ENCODE data around the gene FAH. TPM values are rescaled to one million over a fixed set of nuclear protein-coding genes. Genes with fewer than 3 reads are reported as not detected.

The FAH gene
- total and polyA plus RNA-seq, 9 of the 15 experiments (the other 6 are each of a cell fraction or from before 2014, with no cell fraction given), result 66.8 to 310 (median 103) TPM

DNA sequence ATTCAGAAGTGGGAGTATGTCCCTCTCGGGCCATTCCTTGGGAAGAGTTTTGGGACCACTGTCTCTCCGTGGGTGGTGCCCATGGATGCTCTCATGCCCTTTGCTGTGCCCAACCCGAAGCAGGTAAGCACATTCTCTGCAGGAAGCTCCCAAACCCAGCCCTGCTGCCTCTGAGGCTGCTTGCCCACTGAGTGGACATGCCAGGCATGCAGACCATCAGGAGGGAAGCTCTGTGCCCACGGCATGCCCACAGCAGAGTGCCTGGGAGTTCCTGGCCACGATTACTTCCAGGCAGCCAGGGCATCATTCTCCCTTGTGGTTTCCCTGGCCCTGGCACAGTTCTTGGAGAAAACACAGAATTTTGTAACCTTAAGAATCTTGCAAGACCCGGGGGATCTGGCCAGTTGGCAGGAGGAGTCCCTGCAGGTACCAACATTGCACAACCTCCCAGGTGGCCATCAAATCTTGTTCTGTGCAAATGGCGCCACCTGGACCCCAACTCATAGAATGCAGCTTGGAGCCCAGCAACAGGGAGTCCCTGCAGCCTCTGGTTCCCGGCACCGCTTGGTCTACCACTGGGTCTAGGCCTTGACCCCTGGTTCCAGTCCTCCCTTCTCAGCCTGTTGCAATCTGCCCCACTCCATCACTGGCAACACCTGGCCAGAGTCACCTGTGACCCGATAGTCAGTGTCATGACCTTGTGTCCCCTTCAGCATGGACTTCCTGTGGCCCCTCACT lies 20.4 kb downstream of the FAH start (continued):
- TF ChIP-seq CEBPB (tag; IDR thresholded peaks at IDR 0.05), result peak; percentile 99
- no peak for TF ChIP-seq SAFB2 (IDR thresholded peaks at IDR 0.05; ENCODE audit: borderline replicate concordance, low read depth, low read length, severe bottlenecking)
- TF ChIP-seq EWSR1 (IDR thresholded peaks at IDR 0.05; ENCODE audit: borderline replicate concordance, low read depth, partially characterized antibody), result no peak
- peak; percentile 88 to 93 for TF ChIP-seq RAD21 (CRISPR knock-in tag; conservative IDR thresholded peaks at IDR 0.05 in 1 of 2, IDR thresholded peaks at IDR 0.05 in 1 of 2)
- TF ChIP-seq JUND (IDR thresholded peaks at IDR 0.05; ENCODE audit: borderline replicate concordance, low read depth, low read length), result peak; percentile 45
- TF ChIP-seq JUND (tag; IDR thresholded peaks at IDR 0.05; ENCODE audit: borderline replicate concordance, low read depth, low read length), result no peak; the same call in 2 of the 3 replicates
- 0 out of 2 replicates have a peak, but pooled peaks have one; percentile 60 for TF ChIP-seq CC2D1A (IDR thresholded peaks at IDR 0.05)
- TF ChIP-seq ZNF232 (CRISPR knock-in tag; IDR thresholded peaks at IDR 0.05), result no peak

- peaks cover 0 to 3% of the 10 kb centered on the region in 2 experiments; a peak in 1 of 5 replicates for H3K4me1 ChIP-seq (replicated peaks in 1 of 2; ENCODE audit: control insufficient read depth in 2 of 2, insufficient read depth in 2 of 2, low read length in 2 of 2)
- H3K9ac ChIP-seq (ENCODE audit: insufficient read depth in 1 of 2, low read depth in 2 of 2, low read length in 2 of 2), result no peak overlapping the region
- H4K20me1 ChIP-seq (replicated peaks; ENCODE audit: control insufficient read depth, insufficient read depth, low read length), result no peaks in the 10 kb centered on the region
- H2AFZ ChIP-seq (ENCODE audit: low read depth, low read length), result no peak overlapping the region
- CTCF ChIA-PET (ENCODE audit: low intra/inter-chr PET ratio), result interaction anchor here (0.5 to 1.2 kb wide), 3 partner anchors 64 to 793 kb away, joined by 3 to 5 read pairs (median 4); no protein-coding TSS in a partner anchor
- no peaks in the 10 kb centered on the region for H3K9me3 ChIP-seq (replicated peaks; ENCODE audit: control insufficient read depth, insufficient read depth, low read depth, low read length)
- no peak overlapping the region for H3K27ac ChIP-seq (ENCODE audit: extremely low read depth, low read depth, low read length)
- in situ Hi-C loops (cut with MboI), result loop anchor here (25.0 kb wide), 1 partner anchor 287 kb away; the partner anchor contains the start of gene MTHFS
- H3K9me1 ChIP-seq (ENCODE audit: control insufficient read depth, insufficient read depth, low read length), result no peaks in the 10 kb centered on the region
- peaks cover 83% of the 10 kb centered on the region; the same call in 2 of the 3 replicates for H3K36me3 ChIP-seq (ENCODE audit: control insufficient read depth, insufficient read depth, low read length)
- BruUV-seq (replicated peaks), result no TSS peak
- no peak for FAIRE-seq
- no peaks in the 10 kb centered on the region for H3K79me2 ChIP-seq (ENCODE audit: control insufficient read depth, insufficient read depth, low read length)
- ATAC-seq, result no peak
- 84% methylated on average over 10 of the region's 11 CpGs for WGBS (ENCODE audit: insufficient coverage, low coverage, missing lambda C conversion rate)
- no peak for DNase-seq (ENCODE audit: extremely low read depth in 1 of 4, low spot score in 3 of 4)
- H3K27me3 ChIP-seq (ENCODE audit: control insufficient read depth in 2 of 2, insufficient read depth in 2 of 2, low read length in 2 of 2), result no peaks in the 10 kb centered on the region
- intact Hi-C loops (cut with micrococcal nuclease), result loop anchor here (5.0 to 10.0 kb wide), 3 partner anchors 112 to 789 kb away; no protein-coding TSS in a partner anchor
- no peak overlapping the region for H3K4me3 ChIP-seq
- POLR2A ChIA-PET, result interaction anchor here (0.6 to 1.3 kb wide), 4 partner anchors 17 to 1186 kb away, joined by 3 to 4 read pairs (median 3); no protein-coding TSS in a partner anchor
- H3K4me2 ChIP-seq (ENCODE audit: insufficient read depth, low read length), result no peak overlapping the region
- TF ChIP-seq HOMEZ (CRISPR knock-in tag; IDR thresholded peaks at IDR 0.05) (no peak), HDAC3 (IDR thresholded peaks at IDR 0.05; ENCODE audit: borderline replicate concordance, partially characterized antibody) (no peak)
Observed at GRCh38 chr15:80174017-80174746, 21.4 kb downstream of the FAH start.

Measured in K562 (cell line).